ENCODE results near the gene SNURF. TPM values are rescaled to one million over a fixed set of nuclear protein-coding genes. Genes with fewer than 3 reads are reported as not detected.

The SNURF gene
- total RNA-seq, 1 experiment from 2014 or later: 32.4 TPM

- H3K4me1 ChIP-seq: no peaks in the 10 kb centered on the region
- Mint-ChIP-seq H3K9me3 (ENCODE audit: unreplicated experiment) (peaks cover 4% of the 10 kb centered on the region), H3K27ac (ENCODE audit: unreplicated experiment) (no peak overlapping the region), H3K4me3 (ENCODE audit: unreplicated experiment) (no peak overlapping the region), H3K27me3 (ENCODE audit: insufficient read depth, unreplicated experiment) (no peaks in the 10 kb centered on the region), H3K36me3 (ENCODE audit: insufficient read depth, unreplicated experiment) (no peaks in the 10 kb centered on the region), H3K4me1 (ENCODE audit: low read depth, unreplicated experiment) (no peaks in the 10 kb centered on the region)
- no peak overlapping the region for H3K4me3 ChIP-seq (ENCODE audit: low read depth, low read length)
- no TSS peak for BruUV-seq (replicated peaks)
- no peak for DNase-seq
- no peaks in the 10 kb centered on the region; the same call in 1 of the 2 replicates for H3K9me3 ChIP-seq
- TF ChIP-seq CTCF (IDR thresholded peaks at IDR 0.05; ENCODE audit: insufficient read depth in 1 of 2, low read depth in 1 of 2, low read length in 1 of 2, severe bottlenecking in 1 of 2, unreplicated experiment in 1 of 2): no peak
- ChIA-PET CTCF (no interaction called here), POLR2A (no interaction called here)
- no peaks in the 10 kb centered on the region for H3K27me3 ChIP-seq (replicated peaks; ENCODE audit: control insufficient read depth, insufficient read depth, low read length)
- H3K36me3 ChIP-seq (ENCODE audit: control insufficient read depth, insufficient read depth, low read length): no peaks in the 10 kb centered on the region
- intact Hi-C loops (cut with micrococcal nuclease; ENCODE audit: unreplicated experiment): no loop called here
These were observed 14.6 kb upstream of the SNURF start for GRCh38 chr15:24940236-24940635.

- TF ChIP-seq CTCF (IDR thresholded peaks at IDR 0.05; ENCODE audit: insufficient read depth in 1 of 2, low read depth in 1 of 2, low read length in 1 of 2, severe bottlenecking in 1 of 2, unreplicated experiment in 1 of 2): no peak
- no TSS peak for BruUV-seq (replicated peaks)
- intact Hi-C loops (cut with micrococcal nuclease; ENCODE audit: unreplicated experiment): no loop called here
- Mint-ChIP-seq H3K27ac (ENCODE audit: unreplicated experiment) (no peak overlapping the region), H3K9me3 (ENCODE audit: unreplicated experiment) (no peaks in the 10 kb centered on the region), H3K36me3 (ENCODE audit: insufficient read depth, unreplicated experiment) (no peaks in the 10 kb centered on the region), H3K4me3 (ENCODE audit: unreplicated experiment) (no peak overlapping the region), H3K4me1 (ENCODE audit: low read depth, unreplicated experiment) (no peaks in the 10 kb centered on the region), H3K27me3 (ENCODE audit: insufficient read depth, unreplicated experiment) (no peaks in the 10 kb centered on the region)
- Histone ChIP-seq H3K36me3 (ENCODE audit: control insufficient read depth, insufficient read depth, low read length) (no peaks in the 10 kb centered on the region), H3K27me3 (replicated peaks; ENCODE audit: control insufficient read depth, insufficient read depth, low read length) (no peaks in the 10 kb centered on the region), H3K4me3 (ENCODE audit: low read depth, low read length) (no peak overlapping the region), H3K9me3 (0 out of 2 replicates have a peak, but pooled peaks cover under 1% of the 10 kb centered on the region), H3K4me1 (no peaks in the 10 kb centered on the region)
- DNase-seq: no peak
- ChIA-PET CTCF (no interaction called here), POLR2A (no interaction called here)
These were observed 11.4 kb upstream of the SNURF start for GRCh38 chr15:24943361-24943760.

- Histone ChIP-seq H3K36me3 (ENCODE audit: control insufficient read depth, insufficient read depth, low read length) (no peaks in the 10 kb centered on the region), H3K9me3 (0 out of 2 replicates have a peak, but pooled peaks cover 2% of the 10 kb centered on the region), H3K4me1 (no peaks in the 10 kb centered on the region), H3K4me3 (ENCODE audit: low read depth, low read length) (no peak overlapping the region), H3K27me3 (replicated peaks; ENCODE audit: control insufficient read depth, insufficient read depth, low read length) (no peaks in the 10 kb centered on the region)
- Mint-ChIP-seq H3K9me3 (ENCODE audit: unreplicated experiment) (no peaks in the 10 kb centered on the region), H3K4me1 (ENCODE audit: low read depth, unreplicated experiment) (no peaks in the 10 kb centered on the region), H3K4me3 (ENCODE audit: unreplicated experiment) (no peak overlapping the region), H3K27me3 (ENCODE audit: insufficient read depth, unreplicated experiment) (no peaks in the 10 kb centered on the region), H3K36me3 (ENCODE audit: insufficient read depth, unreplicated experiment) (no peaks in the 10 kb centered on the region), H3K27ac (ENCODE audit: unreplicated experiment) (no peak overlapping the region)
- intact Hi-C loops (cut with micrococcal nuclease; ENCODE audit: unreplicated experiment): no loop called here
- no peak for TF ChIP-seq CTCF (IDR thresholded peaks at IDR 0.05; ENCODE audit: insufficient read depth in 1 of 2, low read depth in 1 of 2, low read length in 1 of 2, severe bottlenecking in 1 of 2, unreplicated experiment in 1 of 2)
- CTCF ChIA-PET: no interaction called here
- POLR2A ChIA-PET: no interaction called here
- DNase-seq: no peak
- no TSS peak for BruUV-seq (replicated peaks)
These were observed 9.8 kb upstream of the SNURF start for GRCh38 chr15:24944954-24945353.
